Measurements from ENCODE around the gene KDM4C.

DNA sequence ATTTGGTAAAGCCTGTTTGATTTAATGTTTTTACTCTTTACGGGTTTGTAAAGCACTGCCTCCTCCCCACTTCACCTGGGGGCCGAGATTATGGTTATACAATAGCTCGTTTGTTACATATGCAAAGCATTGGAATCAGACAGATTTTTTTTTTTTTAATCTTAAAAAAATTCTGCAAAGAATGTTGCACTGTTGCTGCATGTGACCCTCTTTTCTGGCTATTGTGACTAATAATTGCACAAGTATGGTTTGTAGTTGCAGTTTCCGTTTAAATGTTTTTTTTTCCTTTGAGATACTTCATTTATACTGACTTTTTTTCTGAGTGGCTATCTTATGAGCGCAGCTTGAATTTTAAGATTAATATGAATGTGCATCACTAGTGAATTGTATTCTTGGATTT is 165.3 kb downstream of the KDM4C start:
- TF ChIP-seq EZH2 (IDR thresholded peaks at IDR 0.05; ENCODE audit: low read length, missing control alignments) = no peak
- TF ChIP-seq, protein P1, sequence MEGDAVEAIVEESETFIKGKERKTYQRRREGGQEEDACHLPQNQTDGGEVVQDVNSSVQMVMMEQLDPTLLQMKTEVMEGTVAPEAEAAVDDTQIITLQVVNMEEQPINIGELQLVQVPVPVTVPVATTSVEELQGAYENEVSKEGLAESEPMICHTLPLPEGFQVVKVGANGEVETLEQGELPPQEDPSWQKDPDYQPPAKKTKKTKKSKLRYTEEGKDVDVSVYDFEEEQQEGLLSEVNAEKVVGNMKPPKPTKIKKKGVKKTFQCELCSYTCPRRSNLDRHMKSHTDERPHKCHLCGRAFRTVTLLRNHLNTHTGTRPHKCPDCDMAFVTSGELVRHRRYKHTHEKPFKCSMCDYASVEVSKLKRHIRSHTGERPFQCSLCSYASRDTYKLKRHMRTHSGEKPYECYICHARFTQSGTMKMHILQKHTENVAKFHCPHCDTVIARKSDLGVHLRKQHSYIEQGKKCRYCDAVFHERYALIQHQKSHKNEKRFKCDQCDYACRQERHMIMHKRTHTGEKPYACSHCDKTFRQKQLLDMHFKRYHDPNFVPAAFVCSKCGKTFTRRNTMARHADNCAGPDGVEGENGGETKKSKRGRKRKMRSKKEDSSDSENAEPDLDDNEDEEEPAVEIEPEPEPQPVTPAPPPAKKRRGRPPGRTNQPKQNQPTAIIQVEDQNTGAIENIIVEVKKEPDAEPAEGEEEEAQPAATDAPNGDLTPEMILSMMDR (conservative IDR thresholded peaks at IDR 0.05 in 1 of 2, IDR thresholded peaks at IDR 0.05 in 1 of 2; ENCODE audit: low read depth in 1 of 2, low read length in 2 of 2) = no peak
